SJSA1 (cell line): ENCODE measurements around the gene DDC. TPM values are rescaled to one million over a fixed set of nuclear protein-coding genes. Genes with fewer than 3 reads are reported as not detected.
A peak's percentile ranks its signal among the peaks of the same experiment; 100 is the strongest.

Source experiments
- DNase-seq, 2 experiments: peaks; one replicate each; pipeline ENCODE4 v3.0.0-alpha.2; 2015 to 2020; ENCODE audit warnings: low spot score in 2 of 2, low read depth in 1 of 2
- H3K27ac ChIP-seq: fragments of 250-450 bp; sonication (Bioruptor Pico); 2 replicates; pipeline ENCODE4 v1.5.1; 2020; ENCODE audit warnings: mild to moderate bottlenecking, moderate library complexity
- H3K27me3 ChIP-seq: fragments of 250-450 bp; sonication (Bioruptor Pico); replicated peaks from 2 replicates; pipeline ENCODE4 v1.5.1; 2020; ENCODE audit warnings: mild to moderate bottlenecking, moderate library complexity
- H3K36me3 ChIP-seq: fragments of 250-450 bp; sonication (Bioruptor Pico); 2 replicates; pipeline ENCODE4 v1.5.1; 2020; ENCODE audit warnings: mild to moderate bottlenecking
- H3K4me1 ChIP-seq: fragments of 250-450 bp; sonication (Bioruptor Pico); replicated peaks from 2 replicates; pipeline ENCODE4 v1.6.1; 2021; ENCODE audit warnings: mild to moderate bottlenecking
- H3K4me3 ChIP-seq: fragments of 250-450 bp; sonication (Bioruptor Pico); 2 replicates; pipeline ENCODE4 v1.5.1; 2020; ENCODE audit warnings: mild to moderate bottlenecking
- H3K9me3 ChIP-seq: fragments of 250-450 bp; sonication (Bioruptor Pico); replicated peaks from 2 replicates; pipeline ENCODE4 v1.5.1; 2020; ENCODE audit warnings: mild to moderate bottlenecking
- total RNA-seq: library from RNA; depleted of rRNA; stranded (reverse); fragments of >200 nt; shearing (Covaris generic); gene quantifications from 2 replicates; pipeline ENCODE4 v1.2.3, GENCODE V29; 2014; rRNA removed

DDC gene
- total RNA-seq, 1 experiment from 2014 or later = not detected

- H3K27me3 ChIP-seq = no peaks in the 10 kb centered on the region; the same call in 1 of the 2 replicates
- H3K27ac ChIP-seq = no peak overlapping the region
- H3K9me3 ChIP-seq = no peaks in the 10 kb centered on the region
- DNase-seq = no peak
- no peaks in the 10 kb centered on the region for H3K36me3 ChIP-seq
- no peaks in the 10 kb centered on the region for H3K4me1 ChIP-seq
- no peak overlapping the region for H3K4me3 ChIP-seq
Measured at GRCh38 chr7:50421043-50421442, 144.2 kb downstream of the DDC start.

DNA sequence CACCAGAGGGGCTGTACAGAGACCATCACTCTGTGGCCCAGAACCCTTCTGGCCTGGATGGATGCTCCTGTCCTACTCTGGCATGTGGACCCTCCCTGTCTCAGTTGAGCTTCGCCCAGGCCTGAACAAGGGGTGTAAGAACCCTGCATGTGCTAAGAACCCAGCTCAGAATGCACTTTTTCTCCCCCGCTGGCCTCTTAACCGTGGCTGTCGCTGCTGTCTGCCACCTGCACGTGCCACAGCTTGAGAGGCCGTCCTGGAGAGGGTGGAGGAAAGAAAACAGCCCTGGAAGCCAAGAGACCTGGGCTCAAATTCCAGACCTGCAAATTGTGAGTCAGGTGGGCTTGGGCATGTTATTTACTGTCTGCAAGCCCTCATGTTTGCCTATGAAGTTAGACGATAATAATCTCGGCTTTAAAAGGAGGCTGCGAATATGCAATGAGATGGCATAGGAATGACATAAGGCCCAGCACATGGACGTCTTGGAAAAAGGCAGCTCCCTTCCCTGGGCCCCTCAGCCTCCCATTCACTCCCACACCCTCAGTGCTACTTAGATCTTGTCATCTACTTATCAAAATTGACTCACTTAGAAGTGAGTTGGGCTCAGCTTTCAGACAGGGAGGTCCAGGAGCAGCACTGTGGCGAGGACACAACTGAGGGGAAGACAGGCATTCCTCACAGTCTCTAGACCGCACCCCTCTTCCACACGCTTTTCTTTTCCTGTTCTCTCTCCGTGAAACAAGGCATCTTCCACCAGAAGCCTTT is 146.5 kb downstream of the DDC start:
- Histone ChIP-seq H3K4me3 (no peak overlapping the region), H3K36me3 (no peaks in the 10 kb centered on the region), H3K27me3 (no peaks in the 10 kb centered on the region), H3K9me3 (no peaks in the 10 kb centered on the region), H3K27ac (no peak overlapping the region), H3K4me1 (no peaks in the 10 kb centered on the region)
- no peak for DNase-seq

GRCh38 chr7:50418086-50418515 is 147.1 kb downstream of the DDC start:
- no peak overlapping the region for H3K27ac ChIP-seq
- no peak overlapping the region for H3K4me3 ChIP-seq
- DNase-seq = peak; percentile 39 to 70
- H3K9me3 ChIP-seq = no peaks in the 10 kb centered on the region
- no peaks in the 10 kb centered on the region for H3K36me3 ChIP-seq
- H3K27me3 ChIP-seq = no peaks in the 10 kb centered on the region
- no peaks in the 10 kb centered on the region for H3K4me1 ChIP-seq

DNA sequence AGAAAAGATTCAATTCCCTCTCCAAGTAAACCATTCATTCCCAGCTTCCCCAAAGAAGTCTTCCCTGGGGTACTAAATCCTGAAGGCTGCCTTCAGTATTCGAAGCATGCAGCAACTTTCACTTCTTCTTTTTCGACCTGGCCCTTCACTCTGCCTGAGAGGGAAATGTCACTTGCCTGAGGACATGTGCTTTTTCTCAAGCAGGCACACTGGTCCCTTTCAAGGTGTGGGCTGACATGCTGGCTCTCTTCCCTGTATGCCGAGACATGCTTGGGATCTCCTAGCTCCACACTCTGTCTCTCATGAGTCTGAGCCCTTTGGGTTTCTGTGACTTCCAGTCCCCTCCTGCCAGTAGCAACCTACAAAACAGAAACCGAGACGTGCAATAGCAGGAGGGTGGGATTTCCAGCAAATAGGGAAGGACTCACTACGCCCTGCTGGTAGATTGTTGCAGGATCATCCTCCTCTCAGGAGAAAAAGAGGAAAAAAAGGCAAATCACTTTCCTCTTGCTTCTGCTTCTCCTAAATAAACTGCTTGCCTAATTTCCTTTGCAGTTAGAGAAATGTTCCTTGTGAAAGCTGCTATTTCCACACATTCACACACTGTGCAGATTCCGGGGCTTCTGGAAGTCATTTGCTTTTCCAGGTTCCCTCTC is 148.6 kb downstream of the DDC start:
- H3K27me3 ChIP-seq = no peaks in the 10 kb centered on the region
- no peaks in the 10 kb centered on the region for H3K9me3 ChIP-seq
- no peak overlapping the region for H3K27ac ChIP-seq
- no peak overlapping the region for H3K4me3 ChIP-seq
- no peaks in the 10 kb centered on the region for H3K4me1 ChIP-seq
- no peaks in the 10 kb centered on the region for H3K36me3 ChIP-seq
- DNase-seq = no peak

- Histone ChIP-seq H3K27me3 (no peaks in the 10 kb centered on the region), H3K4me3 (no peak overlapping the region), H3K27ac (no peak overlapping the region), H3K9me3 (no peaks in the 10 kb centered on the region), H3K36me3 (no peaks in the 10 kb centered on the region), H3K4me1 (no peaks in the 10 kb centered on the region)
- DNase-seq = no peak
Measured at GRCh38 chr7:50415844-50416364, 149.3 kb downstream of the DDC start.

DNA sequence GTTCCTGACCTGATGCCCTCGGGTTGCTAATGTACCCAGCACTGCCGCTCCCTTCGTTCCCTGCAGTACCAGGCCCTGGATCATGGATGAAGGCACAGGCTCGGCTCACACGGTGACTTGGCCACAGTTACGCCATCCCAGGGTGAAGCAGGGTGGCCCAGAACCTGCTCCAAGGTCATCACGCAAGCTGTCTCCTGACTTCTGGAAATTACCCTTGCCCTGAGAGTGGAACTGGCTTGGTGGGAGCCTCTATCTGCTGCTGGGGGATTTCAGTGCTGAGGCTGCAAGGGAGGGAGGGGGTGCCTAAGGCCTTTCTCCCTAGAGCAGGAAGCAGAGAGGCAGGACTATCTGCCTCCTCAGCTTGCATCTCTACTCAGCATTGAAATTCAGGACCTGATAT is 151.6 kb downstream of the DDC start:
- Histone ChIP-seq H3K36me3 (no peaks in the 10 kb centered on the region), H3K27me3 (no peaks in the 10 kb centered on the region), H3K27ac (no peak overlapping the region), H3K4me3 (no peak overlapping the region), H3K9me3 (no peaks in the 10 kb centered on the region), H3K4me1 (no peaks in the 10 kb centered on the region)
- no peak for DNase-seq

- Histone ChIP-seq H3K4me1 (no peaks in the 10 kb centered on the region), H3K27me3 (no peaks in the 10 kb centered on the region), H3K4me3 (no peak overlapping the region), H3K27ac (no peak overlapping the region), H3K36me3 (no peaks in the 10 kb centered on the region), H3K9me3 (no peaks in the 10 kb centered on the region)
- no peak for DNase-seq
Measured at GRCh38 chr7:50412973-50413372, 152.2 kb downstream of the DDC start.

GRCh38 chr7:50411332-50411731 is 153.9 kb downstream of the DDC start:
- Histone ChIP-seq H3K27me3 (no peaks in the 10 kb centered on the region), H3K27ac (no peak overlapping the region), H3K4me1 (no peaks in the 10 kb centered on the region), H3K4me3 (no peak overlapping the region), H3K9me3 (no peaks in the 10 kb centered on the region), H3K36me3 (no peaks in the 10 kb centered on the region)
- DNase-seq = no peak

- Histone ChIP-seq H3K27ac (no peak overlapping the region), H3K4me1 (no peaks in the 10 kb centered on the region), H3K27me3 (no peaks in the 10 kb centered on the region), H3K4me3 (no peak overlapping the region), H3K9me3 (no peaks in the 10 kb centered on the region), H3K36me3 (no peaks in the 10 kb centered on the region)
- DNase-seq = no peak
Measured at GRCh38 chr7:50409856-50410745, 155.1 kb downstream of the DDC start.

Other genes starting within 250 kb of the DDC start
- 28.9 and 38.4 TPM in 2 replicates for gene FIGNL1, start 115.1 kb downstream of the DDC start, total RNA-seq
- gene GRB10, start 217.5 kb upstream of the DDC start, total RNA-seq = 1.3 and 3.3 TPM in 2 replicates